DMS153 treated with DMSO at 0.1 percent for 48 hours (cell line): ENCODE measurements around the gene ELFN1.
A peak's percentile ranks its signal among the peaks of the same experiment; 100 is the strongest.

Source experiments
- DNase-seq: peaks from one replicate; lab custom pipeline; 2025; ENCODE audit not compliant: unreplicated experiment; lab: John Stamatoyannopoulos, UW

Gene ELFN1

GRCh38 chr7:1724118-1724910, 54.2 kb downstream of the ELFN1 start:
- DNase-seq, result no peak

DNA sequence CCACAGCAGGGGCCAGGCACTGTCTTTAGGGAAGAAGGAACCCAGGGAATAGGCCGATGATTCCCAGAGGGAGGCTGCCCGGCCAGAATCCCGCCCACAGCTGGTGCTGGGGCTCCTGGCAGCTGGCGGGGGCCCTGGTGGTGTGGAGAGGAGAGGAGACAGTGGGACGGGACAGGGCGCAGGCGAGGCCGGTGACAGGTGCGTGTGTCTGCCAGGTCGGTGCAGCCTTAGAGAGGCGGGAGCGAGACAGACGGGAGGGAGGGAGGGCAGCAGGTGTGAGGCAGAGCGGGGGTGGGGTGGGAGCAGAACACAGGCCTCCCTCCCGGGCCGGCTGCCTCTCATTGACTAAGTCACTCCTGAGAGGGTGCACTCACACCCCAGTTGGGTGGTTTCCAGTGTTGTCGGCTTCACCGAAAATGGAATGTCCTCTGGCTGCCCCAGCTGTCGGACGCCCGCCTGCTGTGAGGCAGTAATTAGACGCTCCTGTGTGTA, 55.2 kb downstream of the ELFN1 start:
- DNase-seq, result peak; percentile 93

- DNase-seq, result no peak
These were observed 55.9 kb downstream of the ELFN1 start for GRCh38 chr7:1725766-1726630.

GRCh38 chr7:1727079-1727478, 57.0 kb downstream of the ELFN1 start:
- no peak for DNase-seq

GRCh38 chr7:1727812-1728570, 57.9 kb downstream of the ELFN1 start:
- no peak for DNase-seq

GRCh38 chr7:1729183-1729582, 59.1 kb downstream of the ELFN1 start:
- no peak for DNase-seq

- DNase-seq, result no peak
These were observed 59.7 kb downstream of the ELFN1 start for GRCh38 chr7:1729773-1730172.

DNA sequence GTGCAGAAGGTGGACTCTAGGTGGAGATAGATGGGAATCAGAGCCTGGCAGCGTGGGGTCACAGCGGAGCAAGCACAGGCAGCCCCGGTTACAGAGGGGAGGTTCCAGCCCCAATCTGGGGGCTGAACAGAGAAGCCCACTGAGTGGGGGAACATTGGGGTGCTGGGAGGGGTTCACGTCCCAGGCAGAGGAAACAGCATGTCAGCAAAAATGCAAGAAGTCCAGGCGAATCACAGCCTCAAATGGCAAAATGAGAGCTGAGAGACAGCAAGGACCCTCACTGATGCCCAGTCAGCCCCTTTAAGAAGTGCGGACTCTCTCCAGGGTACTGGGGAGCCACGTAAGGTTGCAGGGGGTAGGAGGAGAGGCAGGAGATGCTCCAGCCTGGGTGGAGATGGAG, 62.0 kb downstream of the ELFN1 start:
- no peak for DNase-seq

- DNase-seq, result no peak
These were observed 62.6 kb downstream of the ELFN1 start for GRCh38 chr7:1732645-1733044.

DNA sequence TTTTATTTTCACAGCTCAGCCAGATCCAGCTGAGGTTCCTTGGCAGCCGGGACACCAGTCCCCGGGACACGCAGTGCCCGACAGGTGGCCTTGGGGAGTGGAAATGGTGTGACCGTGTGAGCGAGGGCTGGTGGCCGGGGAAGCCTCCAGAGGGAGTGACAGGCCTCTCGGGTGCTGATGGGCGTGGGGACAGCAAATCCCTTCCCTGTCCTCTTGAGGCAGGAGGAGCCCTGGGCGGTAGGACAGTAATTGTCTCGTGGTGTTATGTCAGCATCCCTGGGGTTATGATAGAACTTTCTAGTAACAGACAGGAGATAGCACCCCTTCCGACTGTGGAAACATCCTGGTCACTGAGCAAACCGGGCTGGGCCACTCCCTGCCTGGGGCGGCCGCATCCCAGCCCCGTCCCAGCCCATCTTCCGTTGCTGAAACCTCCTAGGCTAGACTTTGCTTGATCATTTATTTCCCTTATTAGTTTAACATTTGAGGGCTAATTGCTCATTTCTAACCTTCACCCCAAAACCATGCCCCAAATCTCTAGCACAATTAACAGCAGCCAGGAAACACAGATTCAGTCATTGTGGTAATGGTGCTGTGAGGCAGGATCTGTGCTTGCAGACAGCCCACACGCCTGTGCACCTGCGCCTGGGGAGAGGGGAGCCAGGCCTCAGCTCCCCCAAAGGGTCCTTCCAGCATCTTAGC, 63.3 kb downstream of the ELFN1 start:
- DNase-seq, result no peak

GRCh38 chr7:1733908-1734730, 64.0 kb downstream of the ELFN1 start:
- no peak for DNase-seq

GRCh38 chr7:1735262-1735661, 65.2 kb downstream of the ELFN1 start:
- no peak for DNase-seq

- no peak for DNase-seq
These were observed 65.9 kb downstream of the ELFN1 start for GRCh38 chr7:1735806-1736483.

GRCh38 chr7:1736484-1736817, 66.4 kb downstream of the ELFN1 start:
- DNase-seq, result no peak

- no peak for DNase-seq
These were observed 66.8 kb downstream of the ELFN1 start for GRCh38 chr7:1736830-1737229.

- DNase-seq, result no peak
These were observed 67.4 kb downstream of the ELFN1 start for GRCh38 chr7:1737523-1737922.

DNA sequence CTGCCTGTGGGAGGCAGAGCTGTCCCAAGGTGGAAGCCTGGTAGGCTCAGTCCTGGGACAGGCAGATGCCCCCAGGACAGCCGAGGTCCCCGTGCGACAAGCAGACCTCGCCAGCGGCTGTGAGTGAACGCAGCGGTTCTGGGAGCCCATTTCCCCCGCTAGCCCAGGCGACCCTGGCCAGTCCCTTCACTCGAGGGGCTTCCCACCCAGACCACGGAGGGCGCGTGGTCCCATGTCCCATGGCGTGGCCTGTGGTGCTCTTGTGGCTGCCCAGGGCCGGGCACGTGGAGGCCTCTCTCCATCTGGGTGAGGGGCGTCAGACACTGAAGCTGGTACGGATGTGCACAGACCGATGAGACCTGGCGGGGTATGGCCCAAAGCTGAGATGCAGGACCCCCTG, 67.9 kb downstream of the ELFN1 start:
- DNase-seq, result no peak

DNA sequence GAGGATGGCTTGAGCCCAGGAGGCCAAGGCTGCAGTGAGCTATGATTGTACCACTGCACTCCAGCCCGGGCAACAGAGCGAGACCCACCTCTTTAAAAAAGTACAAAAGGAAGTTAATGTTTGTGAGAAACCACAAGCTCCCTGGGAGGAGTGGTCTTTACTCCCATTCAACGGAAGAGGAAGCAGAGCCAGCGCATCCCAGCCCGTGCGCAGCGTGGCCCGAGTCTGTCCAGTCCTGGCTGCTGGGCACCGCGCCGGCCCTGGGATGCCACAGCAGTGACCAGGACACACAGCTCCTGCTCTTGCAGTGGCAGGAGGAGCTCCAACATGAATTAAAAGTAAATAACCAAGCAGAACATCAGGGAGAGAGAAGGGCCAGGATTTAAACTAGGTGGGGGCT, 68.4 kb downstream of the ELFN1 start:
- DNase-seq, result no peak

DNA sequence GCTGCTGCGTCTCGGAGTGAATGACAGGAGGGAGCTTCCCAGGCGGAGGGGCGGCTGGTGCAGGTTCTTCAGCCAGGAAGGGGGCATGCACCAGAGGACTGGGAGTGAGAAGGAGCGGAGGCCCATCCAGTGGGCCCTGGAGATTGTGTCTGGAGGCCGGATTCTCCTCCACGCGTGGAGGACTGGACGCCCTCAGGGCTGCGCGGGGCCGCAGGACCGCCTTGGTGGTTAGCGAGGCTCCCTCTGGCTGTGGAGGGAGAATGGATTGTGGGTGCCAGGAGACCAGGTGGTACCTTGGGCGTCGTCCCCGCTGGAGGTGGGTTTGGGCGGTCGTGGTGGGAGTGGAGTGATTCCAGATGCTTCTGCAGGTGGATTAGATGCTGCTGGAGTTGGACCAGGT, 68.9 kb downstream of the ELFN1 start:
- DNase-seq, result no peak
